ENCODE results near the gene SETD7. TPM values are rescaled to one million over a fixed set of nuclear protein-coding genes. Genes with fewer than 3 reads are reported as not detected.

SETD7 gene
- total and polyA plus RNA-seq, 2 of the 4 experiments (the other 2 are of a cell fraction): 17.0 to 46.6 TPM

GRCh38 chr4:139554893-139555704, 920 bp downstream of the SETD7 start (continued):
- TF ChIP-seq RCOR1 (IDR thresholded peaks at IDR 0.05; ENCODE audit: insufficient replicate concordance, low read length): no peak
- TF ChIP-seq MXI1 (IDR thresholded peaks at IDR 0.05; ENCODE audit: borderline replicate concordance, low read depth, low read length): peak; percentile 89
- TF ChIP-seq CEBPB (IDR thresholded peaks at IDR 0.05; ENCODE audit: low read depth, low read length): no peak

GRCh38 chr4:139554642-139554892, 1.5 kb downstream of the SETD7 start:
- dilution Hi-C loops (cut with HindIII; ENCODE audit: low sequenced_read_pairs, unreplicated experiment) (no loop called here), intact Hi-C loops (cut with micrococcal nuclease) (loop anchor here (2.0 kb wide), 1 partner anchor 26 kb away; no protein-coding TSS in a partner anchor), in situ Hi-C loops (cut with MboI; ENCODE audit: low sequenced_read_pairs) (no loop called here)
- peaks cover 13% of the 10 kb centered on the region for H3K9me1 ChIP-seq (ENCODE audit: insufficient read depth, low read length)
- H4K5ac ChIP-seq (ENCODE audit: low read depth, low read length): peak overlapping the region; percentile 27; the same call in 1 of the 2 replicates
- H3K27me3 ChIP-seq (ENCODE audit: control insufficient read depth, insufficient read depth, low read length): peaks cover 15% of the 10 kb centered on the region
- peak overlapping the region; percentile 92 for H3K9ac ChIP-seq (ENCODE audit: low read depth, low read length)
- no peak overlapping the region for H4K91ac ChIP-seq (ENCODE audit: insufficient read depth, low read depth, low read length)
- no peak overlapping the region for H2AK9ac ChIP-seq (replicated peaks; ENCODE audit: low read depth, low read length, poor library complexity)
- H3K4me2 ChIP-seq (ENCODE audit: low read depth, low read length): peak overlapping the region; percentile 92
- no peak overlapping the region for H3K14ac ChIP-seq (replicated peaks; ENCODE audit: low read depth, low read length)
- H4K20me1 ChIP-seq (ENCODE audit: insufficient read depth, low read length): peaks cover 44% of the 10 kb centered on the region
- no peak for DNase-seq
- CTCF ChIA-PET: no interaction called here
- H3K23ac ChIP-seq (ENCODE audit: low read depth, low read length): no peak overlapping the region; the same call in 1 of the 2 replicates
- H2BK5ac ChIP-seq (ENCODE audit: low read depth, low read length, poor library complexity, severe bottlenecking): peak overlapping the region; percentile 78
- no peak overlapping the region for H3K4ac ChIP-seq (ENCODE audit: low read depth, low read length)
- no peak overlapping the region for H3K56ac ChIP-seq (ENCODE audit: extremely low read depth, insufficient read depth, low read length)
- peaks cover 9% of the 10 kb centered on the region for H3K4me1 ChIP-seq (ENCODE audit: control insufficient read depth, insufficient read depth, low read length)
- WGBS, 2 experiments (ENCODE audit: extremely low coverage in 2 of 2, insufficient read length in 1 of 2): no CpG with 5 or more reads among the region's 1 CpG
- H3K18ac ChIP-seq (ENCODE audit: low read depth, low read length): peak overlapping the region; percentile 28; the same call in 1 of the 2 replicates
- no peak overlapping the region for H2BK15ac ChIP-seq (ENCODE audit: low read depth, low read length)
- peak overlapping the region; percentile 64 for H3K4me3 ChIP-seq (ENCODE audit: insufficient read depth, low read depth, low read length)
- no peaks in the 10 kb centered on the region for H3K36me3 ChIP-seq (ENCODE audit: control insufficient read depth, insufficient read depth, low read length)
- POLR2A ChIA-PET (ENCODE audit: unreplicated experiment): interaction anchor here (1.1 kb wide), 1 partner anchor 26 kb away, joined by 3 read pairs; no protein-coding TSS in a partner anchor
- no peak overlapping the region for H2AFZ ChIP-seq (replicated peaks; ENCODE audit: low read length, poor library complexity)
- H4K8ac ChIP-seq (ENCODE audit: low read depth in 2 of 2, low read length in 2 of 2): no peak overlapping the region
- H2AK5ac ChIP-seq (ENCODE audit: low read depth, low read length): no peak overlapping the region
- no TSS peak for BruUV-seq (replicated peaks)
- no peaks in the 10 kb centered on the region for H3K9me3 ChIP-seq (ENCODE audit: control insufficient read depth, insufficient read depth, low read length)
- H2BK20ac ChIP-seq (ENCODE audit: low read depth, low read length): no peak overlapping the region
- H3K79me1 ChIP-seq (ENCODE audit: low read depth in 1 of 2, low read length in 2 of 2): peaks cover 17 to 43% of the 10 kb centered on the region in 2 experiments
- peak overlapping the region; percentile 32; the same call in 1 of the 2 replicates for H3K27ac ChIP-seq (ENCODE audit: insufficient read depth, low read length)
- no peak overlapping the region for H2BK120ac ChIP-seq (ENCODE audit: low read depth, low read length)
- ATAC-seq (ENCODE audit: low read depth): no peak
- TF ChIP-seq ELK1 (IDR thresholded peaks at IDR 0.05; ENCODE audit: borderline replicate concordance, low read depth, low read length) (no peak), MXI1 (IDR thresholded peaks at IDR 0.05; ENCODE audit: borderline replicate concordance, low read depth, low read length) (no peak), MAFK (IDR thresholded peaks at IDR 0.05; ENCODE audit: low read depth, low read length) (no peak), RFX5 (IDR thresholded peaks at IDR 0.05; ENCODE audit: low read depth, low read length) (no peak), RCOR1 (IDR thresholded peaks at IDR 0.05; ENCODE audit: insufficient replicate concordance, low read length) (no peak), CEBPB (IDR thresholded peaks at IDR 0.05; ENCODE audit: low read depth, low read length) (no peak), USF2 (IDR thresholded peaks at IDR 0.05; ENCODE audit: low read depth, low read length) (no peak), NFE2L2 (IDR thresholded peaks at IDR 0.05; ENCODE audit: low read depth, low read length) (no peak), SMC3 (IDR thresholded peaks at IDR 0.05; ENCODE audit: low read depth, low read length) (no peak), POLR2A (IDR thresholded peaks at IDR 0.05; ENCODE audit: low read depth, low read length) (no peak), CTCF (conservative IDR thresholded peaks at IDR 0.05; ENCODE audit: low read depth, low read length) (no peak), CHD1 (IDR thresholded peaks at IDR 0.05; ENCODE audit: low read depth, low read length) (no peak)
